ENCODE results near the gene FLYWCH2.

DNA sequence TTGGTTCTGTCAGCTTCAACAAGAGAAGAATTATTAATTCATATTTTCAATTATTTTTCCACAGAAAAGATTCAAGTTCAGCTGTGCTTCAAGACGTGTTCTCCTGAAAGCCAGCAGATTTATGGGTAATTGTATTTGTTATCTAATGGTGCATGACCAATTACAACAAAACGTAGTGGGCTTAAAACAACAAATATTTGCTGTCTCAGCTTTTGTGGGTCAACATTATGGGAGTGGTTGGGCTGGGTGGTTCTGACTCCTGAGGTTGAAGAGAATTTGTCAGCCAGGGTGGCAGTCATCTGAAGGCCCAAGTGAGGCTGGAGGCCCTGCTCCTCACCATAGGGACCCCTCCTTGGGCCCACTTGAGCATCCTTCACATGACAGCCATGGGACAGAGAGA, 57.0 kb downstream of the FLYWCH2 start:
- TF ChIP-seq POLR2AphosphoS5 (IDR thresholded peaks at IDR 0.05; ENCODE audit: low read depth, low read length) (no peak), TAF1 (IDR thresholded peaks at IDR 0.05; ENCODE audit: borderline replicate concordance, insufficient read depth, low read length) (no peak), SIN3A (IDR thresholded peaks at IDR 0.05; ENCODE audit: borderline replicate concordance, insufficient read depth, low read length) (no peak), FOXP2 (optimal IDR thresholded peaks at IDR 0.05; ENCODE audit: borderline replicate concordance, extremely low read depth, extremely low read length, insufficient read depth) (no peak)
- TF ChIP-seq, protein P1, sequence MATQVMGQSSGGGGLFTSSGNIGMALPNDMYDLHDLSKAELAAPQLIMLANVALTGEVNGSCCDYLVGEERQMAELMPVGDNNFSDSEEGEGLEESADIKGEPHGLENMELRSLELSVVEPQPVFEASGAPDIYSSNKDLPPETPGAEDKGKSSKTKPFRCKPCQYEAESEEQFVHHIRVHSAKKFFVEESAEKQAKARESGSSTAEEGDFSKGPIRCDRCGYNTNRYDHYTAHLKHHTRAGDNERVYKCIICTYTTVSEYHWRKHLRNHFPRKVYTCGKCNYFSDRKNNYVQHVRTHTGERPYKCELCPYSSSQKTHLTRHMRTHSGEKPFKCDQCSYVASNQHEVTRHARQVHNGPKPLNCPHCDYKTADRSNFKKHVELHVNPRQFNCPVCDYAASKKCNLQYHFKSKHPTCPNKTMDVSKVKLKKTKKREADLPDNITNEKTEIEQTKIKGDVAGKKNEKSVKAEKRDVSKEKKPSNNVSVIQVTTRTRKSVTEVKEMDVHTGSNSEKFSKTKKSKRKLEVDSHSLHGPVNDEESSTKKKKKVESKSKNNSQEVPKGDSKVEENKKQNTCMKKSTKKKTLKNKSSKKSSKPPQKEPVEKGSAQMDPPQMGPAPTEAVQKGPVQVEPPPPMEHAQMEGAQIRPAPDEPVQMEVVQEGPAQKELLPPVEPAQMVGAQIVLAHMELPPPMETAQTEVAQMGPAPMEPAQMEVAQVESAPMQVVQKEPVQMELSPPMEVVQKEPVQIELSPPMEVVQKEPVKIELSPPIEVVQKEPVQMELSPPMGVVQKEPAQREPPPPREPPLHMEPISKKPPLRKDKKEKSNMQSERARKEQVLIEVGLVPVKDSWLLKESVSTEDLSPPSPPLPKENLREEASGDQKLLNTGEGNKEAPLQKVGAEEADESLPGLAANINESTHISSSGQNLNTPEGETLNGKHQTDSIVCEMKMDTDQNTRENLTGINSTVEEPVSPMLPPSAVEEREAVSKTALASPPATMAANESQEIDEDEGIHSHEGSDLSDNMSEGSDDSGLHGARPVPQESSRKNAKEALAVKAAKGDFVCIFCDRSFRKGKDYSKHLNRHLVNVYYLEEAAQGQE (IDR thresholded peaks at IDR 0.05; ENCODE audit: insufficient read depth in 1 of 2, low read depth in 2 of 2, low read length in 2 of 2), result no peak

All from PFSK-1 (cell line).